IMR-90 (cell line): ENCODE data around the gene NEDD4L.

ENCODE experiments used
- MAFK ChIP-seq: IDR thresholded peaks from 2 replicates; pipeline ENCODE4 v1.6.1; 2012; ENCODE audit warnings: low read depth, low read length, improper control_type of control experiment
- RFX5 ChIP-seq: IDR thresholded peaks from 2 replicates; pipeline ENCODE4 v1.8.0; 2012; ENCODE audit warnings: low read depth, mild to moderate bottlenecking, low read length, moderate library complexity
- TF ChIP-seq, protein P1 (sequence below): conservative IDR thresholded peaks from 2 replicates; pipeline ENCODE4 v1.5.1; 2012; ENCODE audit warnings: mild to moderate bottlenecking, low read depth, low read length, improper control_type of control experiment

DNA sequence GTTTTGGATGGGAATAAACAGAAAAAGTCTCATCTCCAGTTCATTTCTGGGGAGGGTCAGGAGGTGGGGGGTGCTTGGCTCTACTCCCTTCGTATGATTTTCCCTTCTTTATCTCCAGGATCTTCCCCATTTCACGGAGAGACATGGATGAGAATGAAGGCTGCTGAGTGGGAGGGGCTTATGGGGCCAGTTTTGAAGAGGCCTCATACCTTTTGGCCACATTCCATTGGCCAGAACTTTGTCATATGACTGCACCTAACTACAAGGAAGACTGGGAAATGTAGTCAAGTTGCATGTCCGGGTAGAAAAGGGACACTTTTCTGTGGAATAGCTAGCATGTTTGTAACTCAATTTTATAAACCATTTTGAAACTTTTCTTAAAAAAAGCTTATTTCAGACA is 117.6 kb downstream of the NEDD4L start:
- TF ChIP-seq, protein P1, sequence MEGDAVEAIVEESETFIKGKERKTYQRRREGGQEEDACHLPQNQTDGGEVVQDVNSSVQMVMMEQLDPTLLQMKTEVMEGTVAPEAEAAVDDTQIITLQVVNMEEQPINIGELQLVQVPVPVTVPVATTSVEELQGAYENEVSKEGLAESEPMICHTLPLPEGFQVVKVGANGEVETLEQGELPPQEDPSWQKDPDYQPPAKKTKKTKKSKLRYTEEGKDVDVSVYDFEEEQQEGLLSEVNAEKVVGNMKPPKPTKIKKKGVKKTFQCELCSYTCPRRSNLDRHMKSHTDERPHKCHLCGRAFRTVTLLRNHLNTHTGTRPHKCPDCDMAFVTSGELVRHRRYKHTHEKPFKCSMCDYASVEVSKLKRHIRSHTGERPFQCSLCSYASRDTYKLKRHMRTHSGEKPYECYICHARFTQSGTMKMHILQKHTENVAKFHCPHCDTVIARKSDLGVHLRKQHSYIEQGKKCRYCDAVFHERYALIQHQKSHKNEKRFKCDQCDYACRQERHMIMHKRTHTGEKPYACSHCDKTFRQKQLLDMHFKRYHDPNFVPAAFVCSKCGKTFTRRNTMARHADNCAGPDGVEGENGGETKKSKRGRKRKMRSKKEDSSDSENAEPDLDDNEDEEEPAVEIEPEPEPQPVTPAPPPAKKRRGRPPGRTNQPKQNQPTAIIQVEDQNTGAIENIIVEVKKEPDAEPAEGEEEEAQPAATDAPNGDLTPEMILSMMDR, result no peak
- TF ChIP-seq RFX5 (no peak), MAFK (no peak)
